ENCODE results near the gene SLC2A13.
"Not testable (repeated sequence)": the region's sequence is repeated elsewhere in the genome, so short reads cannot be mapped to it uniquely, and the experiment has no call there.

SLC2A13 gene

DNA sequence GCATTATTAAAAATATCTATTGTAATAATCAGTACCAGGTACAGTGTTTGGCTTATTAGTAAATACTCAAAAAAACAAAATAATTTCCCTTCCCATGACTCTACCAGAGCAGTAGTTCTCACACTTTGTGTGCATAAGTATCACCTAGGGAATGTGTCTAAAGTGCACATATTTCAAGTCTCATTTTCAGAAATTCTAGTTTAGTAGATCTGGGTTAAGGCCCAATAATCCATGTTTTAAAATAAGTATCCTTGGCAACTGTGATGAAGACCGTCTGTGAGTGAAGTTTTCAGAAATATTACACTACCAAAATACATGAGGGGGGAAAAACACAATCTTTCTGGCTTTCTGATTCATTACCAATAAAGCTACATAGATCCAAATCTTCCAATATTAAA is 237.6 kb downstream of the SLC2A13 start:
- DNase-seq (ENCODE audit: low read depth in 2 of 2) = no peak

GRCh38 chr12:39867631-39868327 is 238.1 kb downstream of the SLC2A13 start:
- DNase-seq (ENCODE audit: low read depth in 2 of 2) = no peak

DNA sequence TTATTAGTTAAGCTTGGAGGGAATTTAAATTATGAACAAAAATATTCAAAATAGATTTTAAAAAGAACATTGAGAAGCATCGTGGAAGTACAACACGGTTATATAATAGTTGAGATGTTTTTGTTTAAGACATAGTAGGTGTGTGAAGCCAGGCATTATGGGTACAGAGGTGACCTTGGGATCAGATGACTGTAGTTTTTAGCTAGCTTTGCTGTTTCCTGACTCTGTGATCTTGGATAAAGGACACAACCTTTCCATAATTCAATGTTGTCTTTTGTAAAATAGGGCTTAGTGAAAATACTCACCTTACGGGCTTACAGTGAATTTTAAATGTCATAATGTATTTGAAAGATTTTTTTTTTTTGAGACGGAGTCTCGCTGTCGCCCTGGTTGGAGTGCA is 239.7 kb downstream of the SLC2A13 start:
- DNase-seq (ENCODE audit: low read depth in 2 of 2) = no peak

DNA sequence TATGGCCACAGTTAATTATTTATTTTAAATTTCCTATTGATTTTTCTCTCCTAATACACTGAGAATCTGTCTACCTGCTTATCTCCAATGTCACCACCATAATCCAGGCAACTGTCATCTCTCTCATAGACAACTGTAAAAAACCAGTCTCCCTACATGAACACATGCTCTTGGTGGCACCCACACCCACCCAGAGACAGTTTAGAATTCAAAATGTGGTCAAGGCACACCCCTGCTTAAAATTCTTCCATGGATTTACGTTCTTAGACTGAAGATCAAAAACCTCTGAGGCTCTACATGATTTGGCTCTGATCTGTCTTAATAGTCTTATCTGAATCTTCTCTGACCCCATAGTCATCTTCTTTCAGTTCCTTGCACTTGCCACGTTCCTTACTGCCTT is 245.2 kb downstream of the SLC2A13 start:
- no peak for DNase-seq (ENCODE audit: low read depth in 2 of 2)

DNA sequence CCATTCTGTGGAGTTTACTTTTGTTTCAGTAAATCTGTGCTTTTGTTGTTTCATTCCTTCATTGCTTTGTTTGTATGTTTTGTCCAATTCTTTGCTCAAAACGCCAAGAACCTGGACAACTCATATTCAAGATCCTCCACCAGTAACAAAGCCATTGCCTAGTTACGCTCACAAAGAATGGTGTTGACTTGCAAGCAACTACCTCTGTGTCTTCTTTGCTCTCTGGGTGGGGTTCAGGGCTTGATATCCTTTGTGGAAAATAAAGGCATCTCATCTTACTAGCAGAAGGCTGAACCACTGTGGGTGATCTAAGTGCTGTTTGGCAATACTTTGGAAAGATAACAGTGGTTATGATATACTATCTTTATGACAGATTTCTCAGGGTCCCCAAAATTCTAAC is 252.9 kb downstream of the SLC2A13 start:
- no peak for DNase-seq (ENCODE audit: low read depth in 2 of 2)

DNA sequence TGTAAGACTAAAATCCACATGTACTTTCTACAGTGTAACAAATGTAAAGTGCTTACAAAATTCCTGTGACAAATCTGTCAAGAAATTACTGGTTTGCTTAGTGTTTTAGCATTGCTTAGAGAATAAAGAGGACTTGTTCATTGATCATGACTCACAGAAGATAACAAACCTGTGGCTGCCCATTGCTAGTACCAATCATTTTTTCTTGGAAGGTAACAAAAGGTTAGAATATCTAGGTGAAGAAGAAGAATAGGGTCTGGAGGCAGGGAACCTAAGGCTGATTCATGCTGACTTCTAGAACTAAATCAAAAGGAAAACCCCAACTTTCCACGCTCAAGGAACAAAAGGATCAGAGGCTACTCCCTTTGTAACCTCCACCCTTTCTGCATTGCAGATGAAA is 253.5 kb downstream of the SLC2A13 start:
- no peak for DNase-seq (ENCODE audit: low read depth in 2 of 2)

DNA sequence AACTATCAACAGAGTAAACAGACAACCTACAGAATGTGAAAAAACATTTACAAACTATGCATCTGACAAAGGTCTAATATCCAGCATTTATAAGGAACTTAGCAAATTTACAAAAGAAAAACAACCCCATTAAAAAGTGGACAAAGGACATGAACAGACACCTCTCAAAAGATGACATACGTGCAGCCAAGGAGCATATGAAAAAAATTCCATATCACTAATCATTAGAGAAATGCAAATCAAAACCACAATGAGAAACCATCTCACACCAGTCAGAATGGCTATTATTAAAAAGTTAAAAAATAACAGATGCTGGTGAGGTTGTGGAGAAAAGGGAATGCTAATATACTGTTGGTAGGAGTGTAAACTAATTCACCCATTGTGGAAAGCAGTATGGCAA is 257.7 kb downstream of the SLC2A13 start:
- not testable (repeated sequence) for DNase-seq (ENCODE audit: low read depth in 2 of 2)

DNA sequence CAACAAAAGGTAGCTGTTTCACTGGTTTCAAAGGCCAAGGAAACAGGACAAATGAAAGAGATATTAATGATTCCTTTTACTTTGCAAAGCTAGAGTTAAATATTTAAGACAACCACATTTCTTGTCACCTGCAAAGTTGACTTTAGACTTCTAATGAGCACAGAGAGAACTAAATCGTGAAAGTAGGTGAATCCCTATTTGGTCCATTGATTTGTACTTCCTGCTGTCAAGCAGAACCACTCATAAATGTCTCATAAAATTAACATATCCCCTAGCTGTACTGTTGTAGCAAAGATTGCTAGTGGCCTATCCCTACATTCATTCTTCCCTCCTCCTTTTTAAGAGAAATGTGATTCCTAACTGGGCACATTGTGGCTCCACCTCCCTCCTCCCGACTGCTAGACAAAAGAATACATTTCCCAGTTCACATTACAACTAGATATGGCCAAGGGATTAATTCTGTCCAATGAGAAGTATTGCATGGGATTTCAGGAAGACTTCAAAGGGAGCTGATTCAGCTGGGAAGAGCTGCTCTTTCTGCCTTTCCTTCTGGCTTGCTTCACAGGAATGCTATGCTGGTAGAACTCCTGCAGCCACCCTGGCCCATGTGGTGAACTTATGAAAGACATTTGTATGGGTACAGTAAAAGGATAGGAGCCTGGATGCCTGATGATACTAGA is 258.8 kb downstream of the SLC2A13 start:
- DNase-seq (ENCODE audit: low read depth in 2 of 2) = no peak

DNA sequence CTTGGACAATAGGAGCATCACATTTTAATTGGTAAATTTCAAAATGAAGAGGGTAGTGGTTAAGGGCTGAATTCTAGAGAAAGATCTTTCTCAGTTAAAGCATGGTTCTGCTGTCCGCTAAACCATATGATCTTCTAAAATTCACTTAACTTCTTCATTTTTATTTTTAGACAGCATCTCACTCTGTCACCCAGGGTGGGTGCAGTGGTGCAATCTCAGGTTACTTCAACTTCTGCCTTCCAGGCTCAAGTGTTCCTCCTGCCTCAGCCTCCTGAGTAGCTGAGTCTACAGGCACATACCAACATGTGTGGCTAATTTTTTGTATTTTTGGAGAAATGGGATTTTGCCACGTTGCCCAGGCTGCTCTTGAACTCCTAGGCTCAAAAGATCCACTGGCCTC is 259.6 kb downstream of the SLC2A13 start:
- DNase-seq (ENCODE audit: low read depth in 2 of 2) = no peak

GRCh38 chr12:39840422-39840821 is 265.5 kb downstream of the SLC2A13 start:
- no peak for DNase-seq (ENCODE audit: low read depth in 2 of 2)

- DNase-seq (ENCODE audit: low read depth in 2 of 2) = no peak
Measured at GRCh38 chr12:39839072-39839471, 266.8 kb downstream of the SLC2A13 start.

GRCh38 chr12:39835517-39836489 is 270.1 kb downstream of the SLC2A13 start:
- DNase-seq (ENCODE audit: low read depth in 2 of 2) = no peak

DNA sequence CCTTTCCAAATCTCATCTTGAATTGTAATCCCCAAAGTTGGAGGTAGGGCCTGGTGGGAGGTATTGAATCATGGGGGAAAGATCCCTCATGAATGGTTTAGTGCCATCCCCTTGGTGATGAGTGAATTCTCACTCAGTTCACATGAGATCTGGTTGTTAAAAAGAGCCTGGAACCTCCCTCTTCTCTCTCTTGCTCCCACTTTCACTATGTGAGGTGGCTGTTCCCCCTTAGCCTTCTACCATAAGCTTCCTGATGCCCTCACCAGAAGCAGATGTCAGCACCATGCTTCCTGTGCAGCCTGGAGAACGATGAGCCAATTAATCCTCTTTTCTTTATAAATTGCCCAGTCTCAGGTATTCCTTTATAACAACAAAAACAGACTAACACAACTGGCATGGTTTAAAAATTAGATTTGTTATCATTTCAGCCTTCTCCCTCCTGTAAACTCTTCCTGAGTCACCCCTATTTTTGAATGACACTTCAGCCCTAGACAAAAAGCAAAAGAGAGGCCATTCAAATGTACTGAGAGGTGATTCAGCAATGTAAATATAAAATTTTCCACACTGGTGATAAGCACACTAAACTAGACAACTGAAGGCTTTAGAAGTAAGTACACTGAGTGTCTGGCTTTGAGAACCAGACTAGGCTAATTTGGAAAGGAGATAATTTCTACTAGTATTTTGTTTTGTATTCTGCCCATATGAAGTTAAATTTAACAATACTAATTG is 274.1 kb downstream of the SLC2A13 start:
- DNase-seq (ENCODE audit: low read depth in 2 of 2) = no peak

DNA sequence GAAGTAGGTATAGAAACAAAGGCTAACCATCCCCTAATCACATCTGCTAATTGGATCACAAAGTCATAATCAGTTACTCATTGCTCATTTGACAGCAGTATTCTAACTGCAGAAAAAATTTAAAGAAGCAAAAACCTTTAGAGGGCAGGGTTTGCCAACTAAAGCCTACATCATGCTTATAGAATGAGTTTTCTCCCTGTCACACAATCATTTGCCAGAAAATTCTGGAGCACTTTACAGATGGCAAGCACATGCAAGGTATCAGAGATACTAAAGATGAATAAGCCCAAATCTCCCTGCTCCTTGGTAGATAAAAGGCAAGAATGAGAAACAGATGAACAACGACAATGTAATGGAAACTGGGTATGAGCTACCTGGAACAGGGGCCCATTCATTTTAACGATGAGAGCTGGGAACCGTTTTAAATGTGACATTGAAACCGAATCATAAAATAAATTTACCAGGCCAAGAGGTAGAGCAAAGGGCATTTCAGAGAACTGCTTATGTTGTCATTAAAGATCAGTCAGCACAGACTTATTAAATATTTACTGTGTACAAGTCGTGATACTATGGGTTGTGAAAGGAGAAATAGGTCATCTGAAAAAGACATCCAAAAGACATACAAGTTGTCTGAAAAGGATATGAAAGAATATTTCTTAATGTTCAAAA is 274.9 kb downstream of the SLC2A13 start:
- no peak for DNase-seq (ENCODE audit: low read depth in 2 of 2)

DNA sequence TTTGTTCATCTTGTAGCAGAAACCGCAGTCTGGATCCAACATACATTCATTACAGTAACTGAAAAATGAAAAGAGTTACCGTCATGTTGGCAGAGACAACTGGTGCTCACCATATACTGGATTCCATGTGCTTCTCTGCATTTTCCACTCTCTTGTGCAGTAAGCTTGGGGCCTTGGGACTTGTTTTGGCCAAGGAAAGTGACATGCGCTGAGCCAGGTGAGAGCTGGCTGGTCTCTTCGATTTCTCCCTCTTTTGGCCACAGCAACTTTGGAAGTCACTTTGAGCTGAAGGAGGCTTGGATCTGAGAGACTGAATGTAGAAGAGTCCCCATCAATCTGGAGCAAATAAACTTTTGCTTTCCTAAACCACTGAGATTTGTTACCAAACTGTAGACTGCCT is 275.7 kb downstream of the SLC2A13 start:
- no peak for DNase-seq (ENCODE audit: low read depth in 2 of 2)

GRCh38 chr12:39824505-39825212 is 281.2 kb downstream of the SLC2A13 start:
- DNase-seq (ENCODE audit: low read depth in 2 of 2) = no peak

GRCh38 chr12:39816671-39817185 is 289.2 kb downstream of the SLC2A13 start:
- DNase-seq (ENCODE audit: low read depth in 2 of 2) = no peak

- no peak for DNase-seq (ENCODE audit: low read depth in 2 of 2)
Measured at GRCh38 chr12:39815746-39816145, 290.1 kb downstream of the SLC2A13 start.

DNA sequence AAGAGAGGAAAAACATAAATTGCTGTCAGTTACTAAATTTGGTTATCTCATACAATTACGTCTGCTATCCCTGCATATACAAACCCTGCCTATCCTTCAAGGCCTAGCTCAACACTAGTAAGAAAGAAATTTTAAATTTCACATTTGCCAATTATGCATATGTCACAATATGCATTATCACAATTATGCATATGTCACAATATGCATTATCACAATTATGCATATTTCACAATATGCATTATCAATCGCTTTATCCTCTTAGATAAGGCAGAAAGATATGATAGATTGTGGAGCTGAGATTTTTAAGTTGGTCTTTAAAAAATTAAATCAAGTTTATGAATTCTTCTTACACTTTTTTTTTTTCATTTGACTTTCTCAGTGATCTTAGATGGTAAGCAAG is 291.3 kb downstream of the SLC2A13 start:
- no peak for DNase-seq (ENCODE audit: low read depth in 2 of 2)

- no peak for DNase-seq (ENCODE audit: low read depth in 2 of 2)
Measured at GRCh38 chr12:39813776-39814175, 292.1 kb downstream of the SLC2A13 start.
